Psoas muscle (tissue), 8 donors: ENCODE results near the gene ABHD1. TPM values are rescaled to one million over a fixed set of nuclear protein-coding genes. Genes with fewer than 3 reads are reported as not detected.
A peak's percentile ranks its signal among the peaks of the same experiment; 100 is the strongest.

Experiments used
- ATAC-seq, 4 donors: fragments of 200-7000 bp; cut with Tn5 transposase; one replicate each; pipeline ENCODE4 v1.9.1; 2020; ENCODE audit warnings: moderate library complexity in 3 of 4, mild to moderate bottlenecking in 2 of 4
- DNase-seq, 2 donors: peaks; one replicate each; pipeline ENCODE4 v3.0.0-alpha.2; 2020
- H3K27ac ChIP-seq: fragments of 200-600 bp; one replicate; pipeline ENCODE4 v1.8.0; 2022
- H3K27me3 ChIP-seq, 3 donors: fragments of 200-600 bp in 1 of 3; one replicate each; pipeline versions ENCODE4 v1.6.1 to v1.8.0; 2013 to 2022; ENCODE audit warnings: low read length in 2 of 3, mild to moderate bottlenecking in 2 of 3, moderate library complexity in 1 of 3; ENCODE audit not compliant: insufficient read depth in 3 of 3
- H3K36me3 ChIP-seq, 2 donors: fragments of 200-600 bp in 1 of 2; one replicate each; pipeline versions ENCODE4 v1.6.1 to v1.8.0; 2013 to 2022; ENCODE audit warnings: low read depth in 1 of 2, mild to moderate bottlenecking in 1 of 2, moderate library complexity in 1 of 2; ENCODE audit not compliant: insufficient read depth in 1 of 2
- H3K4me1 ChIP-seq: fragments of 200-600 bp; one replicate; pipeline ENCODE4 v1.8.0; 2022
- H3K4me3 ChIP-seq: fragments of 200-600 bp; one replicate; pipeline ENCODE4 v1.8.0; 2022; ENCODE audit warnings: mild to moderate bottlenecking
- H3K9me3 ChIP-seq: fragments of 200-600 bp; one replicate; pipeline ENCODE4 v1.8.0; 2022
- WGBS, 3 donors: extraction: QIAGEN DNeasy Blood & Tissue Kit; methylation state at CpG; one replicate each; pipeline versions ENCODE4 v1.1.6 to v1.1.7; 2013; 5-methylcytosine and 5-hydroxymethylcytosine counted together
- intact Hi-C, 2 donors: fragments of 100-400 bp; cut with DNase I; formaldehyde crosslinking; loops; one replicate each; pipeline versions ENCODE4 v1.11.0 to v1.14.2; 2022
- polyA plus RNA-seq, 3 donors: library from polyadenylated mRNA; stranded (reverse); fragments of 200-250 nt; gene quantifications; one replicate each; pipeline ENCODE4 v1.2.3, GENCODE V29; 2013
- total RNA-seq, 4 donors: library from RNA; stranded (reverse); fragmentation: NEBNext Ultra II Directional in 2 of 4; extraction: Animal tissue kit (Norgen Biotek cat#: 25700) in 2 of 4; gene quantifications; one replicate each; pipeline versions ENCODE4 v1.2.1 to v1.2.4, GENCODE V29; 2021 to 2023
- TF ChIP-seq, protein P1 (sequence below): fragments of 200-600 bp; IDR thresholded peaks from one replicate; pipeline ENCODE4 v1.8.0; 2022; ENCODE audit warnings: antibody characterized with exemption
- donor health status: healthy with polysubstance abuse.
- donor health status: DM: no; HTN: no; CAD: no; lungs with moderate emphysema.
- donor health status: Bipolar disorder and iron deficiency.
- donor health status: healthy.
- donor health status: DM: yes; HTN: yes; CAD: no.
- donor health status: DM: no; HTN: no; CAD: no.
- donor health status: DM: no; HTN: no; CAD: no.
- donor health status: DM: yes; HTN: yes; CAD: no.

ABHD1 gene
- total and polyA plus RNA-seq, 7 donors, result 1.4 to 4.5 (median 3.8) TPM

DNA sequence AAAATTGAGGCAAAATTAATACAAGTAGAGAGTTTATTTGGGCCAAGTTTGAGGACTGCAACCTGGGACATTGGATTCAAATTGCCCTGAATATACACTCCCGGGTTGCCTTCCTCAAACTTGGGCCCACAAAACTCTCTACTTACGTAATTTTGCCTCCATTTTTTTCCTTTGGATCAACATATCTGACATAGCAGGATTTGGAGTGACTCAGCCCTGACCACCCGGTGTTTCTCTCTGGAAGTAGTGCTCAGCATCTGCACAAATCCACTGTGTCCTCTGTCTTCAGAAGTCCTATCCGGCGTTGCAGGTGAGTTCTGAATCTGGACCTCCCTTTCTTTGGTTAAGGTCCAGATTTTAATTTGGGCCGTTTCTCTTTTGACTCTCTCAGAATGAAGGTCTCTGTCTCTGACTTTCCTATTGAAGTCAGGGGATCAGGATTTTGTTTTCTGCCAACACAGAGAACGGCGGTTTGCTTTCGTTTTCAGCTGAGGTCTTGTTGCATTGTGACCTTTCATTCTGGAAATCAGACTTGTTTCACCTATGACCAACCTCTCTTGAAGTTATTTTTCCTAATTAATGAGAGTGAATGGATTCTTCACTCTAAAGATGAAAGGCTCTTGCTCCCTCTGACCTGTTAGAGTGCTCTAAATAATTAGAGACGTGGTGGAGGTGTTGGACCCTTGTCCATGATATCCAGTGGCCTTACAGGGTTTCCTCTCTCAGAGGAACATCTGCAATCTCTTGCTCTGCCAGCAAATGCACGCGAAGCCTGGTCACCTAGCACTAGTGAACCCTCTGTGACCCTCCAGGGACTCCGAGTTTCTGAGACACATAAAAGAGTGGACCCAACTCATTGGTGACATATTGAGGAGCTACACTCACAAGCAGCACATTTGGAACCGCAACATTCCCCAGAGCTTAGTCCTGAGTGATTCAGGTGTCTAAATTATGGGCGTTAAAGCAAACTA, 38.8 kb downstream of the ABHD1 start:
- Histone ChIP-seq H3K4me1 (no peaks in the 10 kb centered on the region), H3K36me3 (no peaks in the 10 kb centered on the region), H3K27me3 (no peaks in the 10 kb centered on the region), H3K27ac (no peak overlapping the region), H3K9me3 (no peaks in the 10 kb centered on the region), H3K4me3 (peak overlapping the region; percentile 28)
- WGBS, 3 donors, result 78 to 82% (median 80%) methylated on average over 15 of the region's 15 CpGs
- intact Hi-C loops, result no loop called here
- TF ChIP-seq, protein P1, sequence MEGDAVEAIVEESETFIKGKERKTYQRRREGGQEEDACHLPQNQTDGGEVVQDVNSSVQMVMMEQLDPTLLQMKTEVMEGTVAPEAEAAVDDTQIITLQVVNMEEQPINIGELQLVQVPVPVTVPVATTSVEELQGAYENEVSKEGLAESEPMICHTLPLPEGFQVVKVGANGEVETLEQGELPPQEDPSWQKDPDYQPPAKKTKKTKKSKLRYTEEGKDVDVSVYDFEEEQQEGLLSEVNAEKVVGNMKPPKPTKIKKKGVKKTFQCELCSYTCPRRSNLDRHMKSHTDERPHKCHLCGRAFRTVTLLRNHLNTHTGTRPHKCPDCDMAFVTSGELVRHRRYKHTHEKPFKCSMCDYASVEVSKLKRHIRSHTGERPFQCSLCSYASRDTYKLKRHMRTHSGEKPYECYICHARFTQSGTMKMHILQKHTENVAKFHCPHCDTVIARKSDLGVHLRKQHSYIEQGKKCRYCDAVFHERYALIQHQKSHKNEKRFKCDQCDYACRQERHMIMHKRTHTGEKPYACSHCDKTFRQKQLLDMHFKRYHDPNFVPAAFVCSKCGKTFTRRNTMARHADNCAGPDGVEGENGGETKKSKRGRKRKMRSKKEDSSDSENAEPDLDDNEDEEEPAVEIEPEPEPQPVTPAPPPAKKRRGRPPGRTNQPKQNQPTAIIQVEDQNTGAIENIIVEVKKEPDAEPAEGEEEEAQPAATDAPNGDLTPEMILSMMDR, result no peak
- no peak for DNase-seq
- no peak for ATAC-seq

DNA sequence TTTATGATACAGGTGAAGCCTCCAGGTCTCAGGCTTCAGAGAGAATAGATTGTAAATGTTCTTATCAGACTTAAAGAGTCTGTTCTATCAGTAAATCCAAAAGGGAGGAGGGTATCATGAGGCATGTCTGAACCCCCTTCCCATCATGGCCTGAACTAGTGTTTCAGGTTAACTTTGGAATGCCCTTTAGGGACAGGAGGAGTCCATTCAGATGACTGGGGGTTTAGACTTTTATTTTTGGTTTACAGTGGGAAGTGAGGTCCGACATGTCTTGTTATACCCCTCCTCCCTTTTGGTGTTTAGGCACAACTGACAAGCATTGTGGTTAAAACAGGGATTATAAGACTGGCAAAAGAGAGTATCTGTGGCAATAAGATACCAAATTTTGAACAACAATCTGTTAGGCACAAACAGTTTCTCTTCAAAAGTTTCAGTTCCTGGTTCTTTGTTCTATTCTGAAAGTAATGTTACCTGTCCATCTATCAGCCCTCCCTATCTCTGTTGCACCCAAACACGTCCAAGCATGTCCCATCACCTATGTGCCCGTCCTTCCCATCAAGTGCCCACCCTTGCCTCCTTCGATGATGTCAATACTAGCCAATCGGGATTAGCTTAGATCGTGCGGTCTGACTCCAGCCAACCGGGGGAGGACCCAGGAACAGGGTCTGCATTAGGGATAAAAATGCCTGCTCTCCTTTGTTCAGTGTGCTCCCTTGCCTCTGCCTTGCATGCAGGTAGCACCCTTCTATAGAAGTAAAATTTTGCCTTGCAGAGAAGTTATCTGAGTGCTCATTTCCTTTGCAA, 41.5 kb downstream of the ABHD1 start:
- H3K36me3 ChIP-seq, result no peaks in the 10 kb centered on the region
- H3K27ac ChIP-seq, result no peak overlapping the region
- no peaks in the 10 kb centered on the region for H3K9me3 ChIP-seq
- WGBS, 3 donors, result 82 to 86% (median 83%) methylated on average over 8 of the region's 8 CpGs
- TF ChIP-seq, protein P1, result no peak
- DNase-seq (no peak), ATAC-seq (no peak)
- intact Hi-C loops, result no loop called here
- H3K4me1 ChIP-seq, result no peaks in the 10 kb centered on the region
- no peak overlapping the region for H3K4me3 ChIP-seq
- no peaks in the 10 kb centered on the region for H3K27me3 ChIP-seq

DNA sequence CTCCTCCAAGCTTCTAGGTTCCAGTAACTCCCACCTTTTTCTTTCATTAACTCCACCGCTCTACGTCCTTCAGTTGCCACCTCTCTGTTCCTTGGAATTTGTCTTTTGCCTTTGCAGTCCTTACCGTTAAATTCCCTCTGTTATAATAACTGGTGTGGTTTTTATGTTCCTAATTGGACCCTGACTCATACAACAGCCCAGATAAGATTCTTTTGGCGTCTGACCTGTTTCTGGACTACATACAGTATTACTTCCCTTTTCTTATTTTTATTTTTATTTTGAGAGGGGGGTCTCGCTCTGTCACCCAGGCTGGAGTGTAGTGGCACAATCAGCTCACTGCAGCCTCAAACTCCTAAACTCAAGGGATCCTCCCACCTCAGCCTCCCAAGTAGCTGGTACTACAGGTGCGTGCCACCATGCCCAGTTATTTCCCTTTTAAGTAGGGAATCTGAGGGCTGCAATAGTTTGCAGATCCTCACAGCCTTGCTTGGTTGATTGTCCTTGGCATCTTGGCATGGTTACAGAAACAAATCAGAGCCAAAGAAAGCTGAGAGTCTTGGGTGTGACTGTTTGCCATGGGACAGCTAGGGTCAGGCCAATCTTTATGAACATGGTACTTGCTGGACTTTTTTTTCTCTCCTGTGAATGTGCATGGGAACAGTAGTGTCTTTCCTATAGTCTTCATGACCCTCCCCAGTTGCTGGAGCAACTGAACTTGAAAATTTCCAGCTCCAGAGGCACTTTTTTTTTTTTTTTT, 47.1 kb downstream of the ABHD1 start:
- Histone ChIP-seq H3K27me3 (peaks cover 0 to 9% (median 0%) of the 10 kb centered on the region in 3 donors), H3K4me3 (no peak overlapping the region), H3K36me3 (no peaks in the 10 kb centered on the region), H3K4me1 (no peaks in the 10 kb centered on the region), H3K27ac (no peak overlapping the region), H3K9me3 (no peaks in the 10 kb centered on the region)
- peak in 3 of 4 donors; percentile 39 to 78 (median 66) for ATAC-seq
- DNase-seq, result no peak
- 78 to 86% (median 85%) methylated on average over 6 of the region's 6 CpGs for WGBS, 3 donors
- TF ChIP-seq, protein P1, result no peak
- intact Hi-C loops, result no loop called here

DNA sequence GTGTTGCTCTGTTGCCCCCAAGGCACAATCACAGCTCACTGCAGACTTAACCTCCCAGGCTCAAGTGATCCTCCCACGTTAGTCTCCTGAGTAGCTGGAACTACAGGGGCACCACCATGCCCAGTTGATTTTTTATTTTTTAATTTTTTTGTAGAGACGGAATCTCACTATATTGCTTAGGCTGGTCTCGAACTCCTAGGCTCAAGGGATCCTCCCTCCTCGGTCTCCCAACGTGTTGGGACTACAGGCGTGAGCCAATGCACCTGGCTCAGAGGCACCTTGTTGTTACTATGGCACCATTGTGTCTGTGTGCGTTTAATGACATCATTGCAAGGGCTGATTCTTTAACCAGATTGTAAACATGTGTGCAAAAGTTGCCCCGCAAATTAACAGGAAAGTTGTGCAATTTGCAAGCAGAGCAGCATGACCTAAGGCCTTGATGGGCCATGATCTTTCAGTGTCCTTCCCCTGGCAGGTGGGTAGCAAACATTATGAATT, 47.8 kb downstream of the ABHD1 start:
- Histone ChIP-seq H3K9me3 (no peaks in the 10 kb centered on the region), H3K27ac (no peak overlapping the region), H3K36me3 (no peaks in the 10 kb centered on the region), H3K27me3 (peaks cover 0 to 9% (median 0%) of the 10 kb centered on the region in 3 donors), H3K4me3 (no peak overlapping the region), H3K4me1 (no peaks in the 10 kb centered on the region)
- TF ChIP-seq, protein P1, result no peak
- no peak for DNase-seq
- intact Hi-C loops, result no loop called here
- WGBS, 3 donors, result 76 to 79% (median 77%) methylated on average over 8 of the region's 8 CpGs
- no peak for ATAC-seq
